HG03064 (cell line): ENCODE results near the gene CD101.
"Not testable (repeated sequence)": the region's sequence is repeated elsewhere in the genome, so short reads cannot be mapped to it uniquely, and the experiment has no call there.

Source experiments
- ATAC-seq: cut with Tn5 transposase; IDR thresholded peaks from one replicate; pipeline ENCODE4 v1.9.1; 2021; ENCODE audit warnings: low read depth; ENCODE audit not compliant: unreplicated experiment

CD101 gene

GRCh38 chr1:117001254-117001927 is at the start of gene CD101:
TSS of gene CD101 (plus strand) at chr1:117001760. CDS start at chr1:117001818, 58 bp downstream.
- ATAC-seq, result peak; percentile 97

GRCh38 chr1:116952738-116953275 is 48.8 kb upstream of the CD101 start:
- no peak for ATAC-seq

- ATAC-seq, result no peak
These were observed 47.1 kb upstream of the CD101 start for GRCh38 chr1:116954440-116954839.

- ATAC-seq, result no peak
These were observed 45.2 kb upstream of the CD101 start for GRCh38 chr1:116956378-116956777.

- ATAC-seq, result no peak
These were observed 43.9 kb upstream of the CD101 start for GRCh38 chr1:116957646-116958045.

- ATAC-seq, result no peak
These were observed 43.5 kb upstream of the CD101 start for GRCh38 chr1:116958110-116958509.

GRCh38 chr1:116958977-116959376 is 42.6 kb upstream of the CD101 start:
- no peak for ATAC-seq

- ATAC-seq, result no peak
These were observed 40.0 kb upstream of the CD101 start for GRCh38 chr1:116961606-116962005.

GRCh38 chr1:116962987-116963639 is 38.4 kb upstream of the CD101 start:
- ATAC-seq, result no peak

GRCh38 chr1:116966791-116967190 is 34.8 kb upstream of the CD101 start:
- no peak for ATAC-seq

- no peak for ATAC-seq
These were observed 32.8 kb upstream of the CD101 start for GRCh38 chr1:116968724-116969123.

GRCh38 chr1:116971258-116971860 is 30.2 kb upstream of the CD101 start:
- ATAC-seq, result no peak

GRCh38 chr1:116971965-116972673 is 29.4 kb upstream of the CD101 start:
- no peak for ATAC-seq

- no peak for ATAC-seq
These were observed 28.9 kb upstream of the CD101 start for GRCh38 chr1:116972674-116973030.

- ATAC-seq, result not testable (repeated sequence)
These were observed 21.3 kb upstream of the CD101 start for GRCh38 chr1:116980309-116980708.

- ATAC-seq, result no peak
These were observed 20.0 kb upstream of the CD101 start for GRCh38 chr1:116981521-116982037.

GRCh38 chr1:116982319-116983004 is 19.1 kb upstream of the CD101 start:
- no peak for ATAC-seq

GRCh38 chr1:116983112-116983511 is 18.4 kb upstream of the CD101 start:
- no peak for ATAC-seq

- ATAC-seq, result no peak
These were observed 17.9 kb upstream of the CD101 start for GRCh38 chr1:116983678-116984077.
